22Rv1 (cell line): Measurements from ENCODE around the gene RTL9.

ENCODE experiments used
- ZFX ChIP-seq: fragments of 450-650 bp; IDR thresholded peaks from 2 replicates; pipeline ENCODE4 v1.6.1; 2017; ENCODE audit warnings: antibody characterized with exemption, borderline replicate concordance
- TF ChIP-seq, protein P1 (sequence below): fragments of 450-650 bp; IDR thresholded peaks from 2 replicates; pipeline ENCODE4 v1.5.1; 2017; ENCODE audit warnings: mild to moderate bottlenecking

DNA sequence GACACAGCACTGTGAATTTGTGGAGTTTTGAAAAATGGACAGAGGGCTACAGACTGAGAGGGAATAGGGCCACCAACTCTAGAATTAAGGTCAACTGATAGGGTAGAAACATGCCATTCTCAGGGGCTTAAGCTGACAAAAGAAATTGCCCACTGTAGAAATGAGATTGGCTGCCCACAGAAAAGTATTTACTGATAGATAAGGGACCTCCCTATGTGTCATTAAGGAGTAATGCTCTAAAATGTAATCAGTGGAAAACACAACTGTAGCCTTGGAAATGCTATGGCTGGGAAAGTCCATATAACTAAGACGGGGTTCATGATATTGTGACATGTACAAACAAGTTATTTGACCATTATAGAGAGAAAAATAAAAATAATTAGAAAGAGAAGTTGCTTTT, 4.6 kb downstream of the RTL9 start:
- TF ChIP-seq, protein P1, sequence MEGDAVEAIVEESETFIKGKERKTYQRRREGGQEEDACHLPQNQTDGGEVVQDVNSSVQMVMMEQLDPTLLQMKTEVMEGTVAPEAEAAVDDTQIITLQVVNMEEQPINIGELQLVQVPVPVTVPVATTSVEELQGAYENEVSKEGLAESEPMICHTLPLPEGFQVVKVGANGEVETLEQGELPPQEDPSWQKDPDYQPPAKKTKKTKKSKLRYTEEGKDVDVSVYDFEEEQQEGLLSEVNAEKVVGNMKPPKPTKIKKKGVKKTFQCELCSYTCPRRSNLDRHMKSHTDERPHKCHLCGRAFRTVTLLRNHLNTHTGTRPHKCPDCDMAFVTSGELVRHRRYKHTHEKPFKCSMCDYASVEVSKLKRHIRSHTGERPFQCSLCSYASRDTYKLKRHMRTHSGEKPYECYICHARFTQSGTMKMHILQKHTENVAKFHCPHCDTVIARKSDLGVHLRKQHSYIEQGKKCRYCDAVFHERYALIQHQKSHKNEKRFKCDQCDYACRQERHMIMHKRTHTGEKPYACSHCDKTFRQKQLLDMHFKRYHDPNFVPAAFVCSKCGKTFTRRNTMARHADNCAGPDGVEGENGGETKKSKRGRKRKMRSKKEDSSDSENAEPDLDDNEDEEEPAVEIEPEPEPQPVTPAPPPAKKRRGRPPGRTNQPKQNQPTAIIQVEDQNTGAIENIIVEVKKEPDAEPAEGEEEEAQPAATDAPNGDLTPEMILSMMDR: no peak
- no peak for TF ChIP-seq ZFX
